ENCODE measurements around the gene PGAP3.

GRCh38 chr17:39722965-39723848 lies 35.4 kb upstream of the PGAP3 start:
- TF ChIP-seq POLR2AphosphoS5 (IDR thresholded peaks at IDR 0.05), result no peak
- TF ChIP-seq, protein P1, sequence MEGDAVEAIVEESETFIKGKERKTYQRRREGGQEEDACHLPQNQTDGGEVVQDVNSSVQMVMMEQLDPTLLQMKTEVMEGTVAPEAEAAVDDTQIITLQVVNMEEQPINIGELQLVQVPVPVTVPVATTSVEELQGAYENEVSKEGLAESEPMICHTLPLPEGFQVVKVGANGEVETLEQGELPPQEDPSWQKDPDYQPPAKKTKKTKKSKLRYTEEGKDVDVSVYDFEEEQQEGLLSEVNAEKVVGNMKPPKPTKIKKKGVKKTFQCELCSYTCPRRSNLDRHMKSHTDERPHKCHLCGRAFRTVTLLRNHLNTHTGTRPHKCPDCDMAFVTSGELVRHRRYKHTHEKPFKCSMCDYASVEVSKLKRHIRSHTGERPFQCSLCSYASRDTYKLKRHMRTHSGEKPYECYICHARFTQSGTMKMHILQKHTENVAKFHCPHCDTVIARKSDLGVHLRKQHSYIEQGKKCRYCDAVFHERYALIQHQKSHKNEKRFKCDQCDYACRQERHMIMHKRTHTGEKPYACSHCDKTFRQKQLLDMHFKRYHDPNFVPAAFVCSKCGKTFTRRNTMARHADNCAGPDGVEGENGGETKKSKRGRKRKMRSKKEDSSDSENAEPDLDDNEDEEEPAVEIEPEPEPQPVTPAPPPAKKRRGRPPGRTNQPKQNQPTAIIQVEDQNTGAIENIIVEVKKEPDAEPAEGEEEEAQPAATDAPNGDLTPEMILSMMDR (IDR thresholded peaks at IDR 0.05), result no peak
